CD1c-positive myeloid dendritic cell (primary cell): Measurements from ENCODE around the gene MIF4GD.

Experiments
- DNase-seq: peaks from one replicate; pipeline ENCODE4 v3.0.0-alpha.2; 2016; ENCODE audit errors: extremely low spot score

The MIF4GD gene, protein sequence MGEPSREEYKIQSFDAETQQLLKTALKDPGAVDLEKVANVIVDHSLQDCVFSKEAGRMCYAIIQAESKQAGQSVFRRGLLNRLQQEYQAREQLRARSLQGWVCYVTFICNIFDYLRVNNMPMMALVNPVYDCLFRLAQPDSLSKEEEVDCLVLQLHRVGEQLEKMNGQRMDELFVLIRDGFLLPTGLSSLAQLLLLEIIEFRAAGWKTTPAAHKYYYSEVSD

DNA sequence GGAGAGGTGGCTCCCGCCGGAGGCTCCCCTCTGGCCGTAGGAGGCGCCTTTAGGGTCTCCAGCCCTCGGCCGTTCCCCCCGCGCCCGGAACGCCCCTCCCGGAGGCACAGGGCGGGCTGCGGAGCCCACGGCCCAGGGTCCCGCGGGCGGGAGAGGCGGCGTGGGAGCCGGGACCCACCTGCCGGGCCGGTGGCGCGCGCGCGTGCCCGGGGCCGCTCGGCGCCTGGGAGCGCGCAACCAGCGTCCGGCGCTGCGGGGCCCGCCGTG, at the start of gene MIF4GD:
Gene MIF4GD (minus strand): TSS at position 266 of the 267 bp plus-strand sequence. CDS start 1,036 bp downstream, outside the sequence.
- no peak for DNase-seq

DNA sequence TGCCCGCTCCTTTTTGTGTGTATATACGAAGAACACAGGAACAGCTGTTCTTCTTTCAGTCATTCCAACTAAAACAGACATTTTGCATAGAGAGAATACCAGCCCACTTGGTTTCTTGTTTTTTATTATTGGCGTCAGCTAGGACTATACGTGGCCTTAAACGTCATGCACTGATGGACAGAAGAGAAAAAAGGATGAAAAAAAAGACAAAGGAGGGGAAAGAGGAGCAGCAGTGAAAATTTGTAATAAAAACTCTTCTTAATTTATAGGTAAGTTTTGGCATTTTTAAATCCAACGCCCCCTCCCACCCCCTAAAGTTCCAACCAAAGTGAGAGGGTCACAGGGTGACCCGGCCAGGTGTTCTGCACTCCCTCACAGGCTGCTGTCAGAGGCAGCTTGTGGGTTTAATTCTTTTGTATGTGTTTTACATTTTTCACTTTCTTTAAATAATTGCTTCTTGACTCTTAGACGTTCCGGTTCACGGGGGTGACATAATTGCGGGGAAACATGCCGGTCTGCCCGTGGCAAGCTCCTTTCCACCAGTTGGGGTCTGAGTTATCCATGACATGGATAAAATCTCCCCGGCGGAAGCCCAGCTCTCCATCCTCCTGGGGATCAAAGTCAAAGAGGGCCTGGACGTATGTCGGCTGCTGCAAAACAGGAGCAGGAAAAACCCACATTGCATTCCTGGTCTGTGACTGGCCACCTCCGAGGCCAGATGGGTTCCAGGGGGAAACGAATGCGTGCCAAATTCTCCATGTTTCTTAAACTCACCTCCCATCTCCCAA, 49.1 kb upstream of the MIF4GD start:
- no peak for DNase-seq

DNA sequence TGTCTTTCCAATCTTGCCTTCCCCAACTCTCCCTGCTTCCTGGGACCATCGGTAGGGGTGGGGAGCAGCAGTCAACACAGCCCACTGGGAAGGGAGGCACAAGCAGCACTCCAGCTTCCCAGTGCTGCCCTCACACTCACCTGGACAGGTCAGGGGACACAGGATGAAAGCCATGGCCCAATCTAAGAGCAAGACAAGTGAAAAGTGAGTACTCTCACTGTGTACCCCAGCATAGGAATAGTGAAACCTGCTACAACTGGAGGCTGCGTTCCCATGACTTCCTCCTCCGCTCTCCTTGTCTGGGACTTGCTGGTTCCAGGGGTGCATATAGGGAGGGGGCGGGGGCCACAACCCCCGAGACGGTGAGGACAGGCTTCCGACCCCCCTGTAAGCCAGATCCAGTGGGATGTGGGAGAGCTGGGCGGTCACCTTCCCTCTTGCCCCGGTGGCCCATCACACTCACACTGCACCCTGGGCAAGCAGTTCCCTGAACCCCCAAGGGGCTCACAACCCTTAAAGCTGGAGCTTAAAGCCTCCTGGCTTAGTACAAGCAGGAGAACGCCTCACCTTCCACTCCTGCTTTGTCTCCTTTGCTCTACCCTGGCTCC, 47.7 kb upstream of the MIF4GD start:
- peak; percentile 31 for DNase-seq

DNA sequence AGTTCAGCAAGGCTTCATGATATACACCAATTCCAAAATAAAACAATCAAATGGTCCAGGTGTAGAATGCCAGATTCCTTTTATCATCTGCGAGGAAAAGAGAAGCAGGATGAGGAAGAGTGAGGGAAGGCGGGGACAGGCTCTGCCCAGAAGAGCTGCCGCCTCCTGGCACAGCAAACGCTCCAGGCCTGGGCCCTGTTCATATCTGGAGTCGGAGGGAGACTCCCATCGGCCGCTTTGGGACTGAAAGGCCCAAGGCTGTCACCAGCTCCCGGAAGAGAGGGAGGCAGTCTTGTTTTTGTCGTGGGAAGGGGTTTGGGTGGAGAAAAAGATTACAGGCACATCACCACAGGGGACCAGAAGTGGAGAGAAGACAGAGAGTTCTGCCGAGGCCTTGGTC, 47.2 kb upstream of the MIF4GD start:
- DNase-seq = no peak

DNA sequence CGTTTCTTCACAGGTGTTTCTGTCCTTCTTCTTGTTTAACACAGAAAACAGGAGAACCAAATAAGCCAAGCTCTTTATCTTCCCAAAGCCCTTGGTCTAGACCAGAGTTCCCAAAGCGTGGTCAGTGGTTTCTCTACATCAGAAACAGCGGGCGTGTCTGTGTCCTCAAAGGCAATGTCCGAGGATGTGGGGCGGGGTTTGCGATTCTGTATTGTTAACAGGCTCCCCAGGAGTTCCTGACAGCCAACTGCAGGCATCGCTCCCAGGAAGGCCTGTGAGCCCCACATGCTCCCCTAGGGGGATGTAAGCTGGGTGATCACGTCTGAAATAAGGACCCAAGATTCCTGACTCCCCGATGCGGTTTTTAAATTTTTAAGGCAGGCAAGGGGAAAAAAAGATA, 46.6 kb upstream of the MIF4GD start:
- DNase-seq = peak; percentile 33

DNA sequence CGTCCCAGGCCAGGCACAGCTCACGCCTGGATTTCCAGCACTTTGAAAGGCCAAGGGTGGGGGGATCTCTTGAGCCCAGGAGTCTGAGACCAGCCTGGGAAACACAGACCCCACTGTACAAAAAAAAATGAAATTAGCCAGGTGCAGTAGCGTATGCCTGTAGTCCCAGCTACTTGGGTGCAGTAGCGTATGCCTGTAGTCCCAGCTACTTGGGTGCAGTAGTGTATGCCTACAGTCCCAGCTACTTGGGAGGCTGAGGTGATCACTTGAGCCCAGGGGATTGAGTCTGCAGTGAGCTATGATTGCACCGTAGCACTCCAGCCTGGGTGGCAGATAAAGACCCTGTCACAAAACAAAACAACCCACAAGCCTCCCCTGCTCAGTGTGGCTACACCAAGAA, 45.2 kb upstream of the MIF4GD start:
- no peak for DNase-seq

DNA sequence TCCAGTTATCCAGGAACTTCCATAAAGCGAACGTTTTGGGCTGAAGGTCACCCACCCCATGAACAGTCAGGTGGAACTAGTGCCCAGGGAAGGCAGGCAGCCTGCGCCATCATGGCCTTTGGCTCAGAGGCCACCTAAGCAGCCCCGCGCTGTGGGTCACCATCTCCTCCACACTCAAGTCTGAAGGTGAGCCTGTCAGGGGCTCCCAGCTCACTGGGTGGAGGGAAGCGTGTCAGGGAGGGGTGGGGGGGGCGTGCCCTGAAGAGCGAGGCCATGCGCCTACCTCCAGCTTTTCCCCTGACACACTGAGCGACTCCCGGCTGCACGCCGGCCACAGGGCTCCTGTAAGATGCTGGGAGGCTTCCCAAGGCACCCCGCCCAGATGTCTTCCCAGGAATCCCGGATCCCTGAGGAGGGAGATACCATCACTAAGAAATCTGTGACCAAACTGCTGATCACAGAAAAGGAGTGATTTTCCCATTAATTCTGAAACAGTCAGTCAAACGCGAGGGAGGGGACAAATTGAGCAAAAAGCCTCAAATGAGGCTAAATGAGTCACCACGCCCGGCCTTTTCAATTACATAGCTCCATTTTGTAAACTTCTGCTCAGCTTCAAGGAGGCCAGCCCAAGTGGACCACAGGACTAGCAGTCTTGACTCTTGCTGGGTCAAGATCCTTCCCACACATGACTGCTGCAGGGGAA, 44.7 kb upstream of the MIF4GD start:
- DNase-seq = peak; percentile 93

DNA sequence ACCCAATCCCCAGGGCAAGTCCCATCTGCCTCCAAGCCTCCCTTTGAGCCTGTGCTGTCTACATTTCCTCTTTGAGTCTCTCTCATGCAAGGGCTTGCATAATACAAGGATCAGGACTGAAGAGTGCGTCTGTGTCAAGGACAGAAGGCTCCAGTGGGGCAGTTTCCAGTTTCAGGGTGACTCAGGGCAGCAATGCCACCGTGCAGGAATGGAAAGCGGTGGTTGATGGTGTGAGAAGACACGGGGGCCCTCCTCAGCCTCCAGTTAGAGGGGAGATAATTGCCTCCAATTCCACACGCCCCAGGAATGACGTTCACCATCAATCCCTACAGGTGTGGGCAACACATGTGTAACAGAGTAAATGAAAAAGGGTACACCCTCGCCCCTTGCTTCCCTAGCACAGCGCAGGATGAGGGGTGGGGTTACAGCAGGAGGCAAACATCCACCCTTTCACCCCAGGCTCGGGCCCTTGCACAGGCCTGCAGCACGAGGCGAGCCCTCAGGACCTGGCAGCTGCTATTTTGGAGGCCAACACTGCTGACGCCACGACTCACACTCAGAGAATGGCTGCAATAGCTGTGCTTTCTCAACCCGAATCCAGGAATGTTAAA, 43.0 kb upstream of the MIF4GD start:
- peak; percentile 96 for DNase-seq

DNA sequence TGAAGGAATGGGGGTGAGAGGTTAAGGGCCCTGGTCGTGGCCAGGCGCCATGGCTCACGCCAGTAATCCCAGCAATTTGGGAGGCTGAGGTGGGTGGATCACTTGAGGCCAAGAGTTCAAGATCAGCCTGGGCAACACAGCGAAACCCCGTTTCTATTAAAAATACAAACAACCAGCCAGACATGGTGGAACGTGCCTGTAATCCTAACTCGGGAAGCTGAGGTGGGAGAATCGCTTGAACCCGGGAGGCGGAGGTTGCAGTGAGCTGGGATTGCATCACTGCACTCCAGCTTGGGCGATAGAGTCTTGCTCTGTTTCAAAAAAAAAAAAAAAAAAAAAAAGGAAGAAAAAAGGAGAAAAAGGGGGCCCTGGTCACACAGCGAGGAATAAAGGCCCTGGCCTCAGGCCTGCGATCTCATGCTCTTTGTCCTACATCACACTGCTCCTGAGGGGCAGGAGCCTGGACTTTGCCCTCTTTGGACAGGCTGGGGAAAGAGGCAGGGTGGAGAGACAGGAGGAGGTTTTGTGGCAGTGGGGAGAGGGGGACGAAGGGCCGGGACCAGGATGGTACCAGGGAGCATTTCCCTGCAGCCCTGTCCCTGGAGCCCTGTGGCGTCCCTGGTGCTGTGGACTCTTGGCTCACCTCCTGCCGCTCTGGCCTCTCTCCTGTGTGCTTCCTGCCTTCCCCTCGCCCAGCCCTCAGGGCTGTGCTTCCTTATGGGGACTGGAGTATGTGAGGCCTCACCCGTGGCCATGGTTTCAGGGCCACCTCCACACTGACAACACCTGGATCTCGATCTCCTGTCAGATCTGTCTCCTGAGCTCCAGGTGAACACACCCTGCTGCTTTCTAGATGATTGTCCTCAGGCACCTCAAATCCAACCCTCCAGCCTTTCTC, 38.0 kb upstream of the MIF4GD start:
- DNase-seq = peak; percentile 48

DNA sequence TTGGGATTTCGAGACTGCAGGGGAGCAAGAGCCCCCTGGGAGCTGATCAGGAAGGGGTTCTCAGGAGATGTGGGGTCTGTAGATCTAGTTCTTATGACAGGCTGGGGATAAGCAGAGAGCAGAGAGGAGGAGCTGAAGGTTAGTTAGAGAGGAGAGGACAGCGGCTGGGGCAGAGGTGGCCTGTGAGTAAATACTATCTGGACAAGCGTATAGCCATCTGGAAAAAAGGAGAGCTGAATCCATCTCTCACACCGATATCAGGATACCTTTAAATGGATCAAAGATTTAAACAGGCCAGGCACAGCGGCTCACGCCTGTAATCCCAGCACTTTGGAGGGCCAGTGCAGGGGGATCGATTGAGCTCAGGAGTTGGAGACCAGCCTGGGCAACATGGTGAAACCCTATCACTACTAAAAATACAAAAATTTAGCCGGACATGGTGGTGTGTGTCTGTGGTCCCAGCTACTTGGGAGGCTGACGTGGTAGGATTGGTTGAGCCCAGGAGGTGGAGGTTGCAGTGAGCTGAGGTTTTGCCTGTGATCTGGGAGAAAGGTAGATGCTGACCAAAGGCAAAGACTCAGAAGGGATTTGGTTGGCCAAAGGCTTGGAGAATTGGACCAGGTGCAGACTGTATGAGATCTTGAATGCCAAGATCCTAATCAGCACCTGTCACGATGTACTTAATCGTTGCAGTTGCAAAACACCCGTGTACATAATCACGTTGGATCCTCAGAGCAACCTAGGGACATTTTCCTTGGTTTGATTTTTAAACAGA, 37.1 kb upstream of the MIF4GD start:
- DNase-seq = no peak

DNA sequence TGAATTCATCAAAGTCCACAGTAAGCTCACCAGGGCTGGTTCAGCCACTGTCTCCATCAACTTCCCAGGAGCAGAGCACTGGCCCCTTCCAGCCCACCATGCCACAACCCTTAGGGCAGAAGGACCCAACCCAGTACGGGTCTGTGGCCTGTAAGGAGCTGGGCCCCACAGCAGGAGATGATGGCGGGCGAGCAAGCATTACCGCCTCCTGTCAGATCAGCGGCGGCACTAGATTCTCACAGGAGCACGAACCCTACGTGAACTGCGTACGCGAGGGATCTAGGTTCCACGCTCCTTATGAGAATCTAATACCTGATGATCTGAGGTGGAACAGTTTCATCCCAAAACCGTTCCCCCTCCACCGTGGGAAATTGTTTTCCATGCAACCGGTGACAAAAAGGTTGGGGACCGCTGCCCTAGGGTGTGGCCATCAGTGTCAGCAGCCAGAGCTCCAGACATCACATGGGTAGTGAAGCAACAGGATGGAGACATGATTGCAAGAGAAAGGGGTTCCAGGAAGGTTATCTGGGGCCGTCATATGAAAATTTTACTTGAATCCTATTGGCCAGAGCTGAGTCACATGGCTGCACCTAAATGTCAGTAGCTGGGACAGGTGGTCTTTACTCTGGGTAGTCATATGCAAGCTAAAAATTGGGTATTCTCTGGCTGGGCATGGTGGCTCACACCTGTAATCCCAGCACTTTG, 30.6 kb upstream of the MIF4GD start:
- DNase-seq = peak; percentile 63

DNA sequence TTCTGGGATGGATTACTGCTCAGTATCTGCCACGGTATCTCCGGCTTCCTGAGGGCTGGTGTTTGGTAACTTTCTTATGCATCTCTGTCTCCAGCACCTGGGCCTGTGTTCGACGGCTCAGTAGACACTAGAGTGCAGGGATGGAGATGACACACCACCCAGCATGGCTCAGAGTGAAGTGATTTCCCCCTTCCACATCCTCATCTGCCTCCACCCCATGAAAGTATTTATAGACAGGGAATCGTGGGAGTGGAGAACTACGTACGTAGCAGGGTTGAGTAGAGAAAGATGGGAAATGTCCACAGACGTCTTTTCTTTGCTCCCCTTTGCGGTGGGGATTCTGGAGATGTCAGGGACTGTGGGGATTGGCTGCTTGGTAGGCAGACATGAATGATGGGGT, 30.0 kb upstream of the MIF4GD start:
- DNase-seq = peak; percentile 86

DNA sequence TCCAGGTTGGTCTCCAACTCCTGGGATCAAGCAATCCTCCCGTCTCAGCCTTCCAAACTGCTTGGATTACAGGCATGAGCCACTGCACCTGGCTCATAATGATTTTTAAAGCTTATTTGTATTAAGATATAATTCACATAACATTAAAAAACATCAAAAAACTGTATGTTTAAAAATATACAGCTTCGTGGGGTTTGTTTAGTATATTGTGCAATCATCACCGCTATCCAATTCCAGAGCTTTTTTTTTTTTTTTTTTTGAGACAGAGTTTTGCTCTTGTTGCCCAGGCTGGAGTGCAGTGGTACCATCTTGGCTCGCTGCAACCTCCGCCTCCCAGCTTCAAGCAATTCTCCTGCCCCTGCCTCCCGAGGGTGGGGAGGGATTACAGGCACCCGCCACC, 29.2 kb upstream of the MIF4GD start:
- no peak for DNase-seq

DNA sequence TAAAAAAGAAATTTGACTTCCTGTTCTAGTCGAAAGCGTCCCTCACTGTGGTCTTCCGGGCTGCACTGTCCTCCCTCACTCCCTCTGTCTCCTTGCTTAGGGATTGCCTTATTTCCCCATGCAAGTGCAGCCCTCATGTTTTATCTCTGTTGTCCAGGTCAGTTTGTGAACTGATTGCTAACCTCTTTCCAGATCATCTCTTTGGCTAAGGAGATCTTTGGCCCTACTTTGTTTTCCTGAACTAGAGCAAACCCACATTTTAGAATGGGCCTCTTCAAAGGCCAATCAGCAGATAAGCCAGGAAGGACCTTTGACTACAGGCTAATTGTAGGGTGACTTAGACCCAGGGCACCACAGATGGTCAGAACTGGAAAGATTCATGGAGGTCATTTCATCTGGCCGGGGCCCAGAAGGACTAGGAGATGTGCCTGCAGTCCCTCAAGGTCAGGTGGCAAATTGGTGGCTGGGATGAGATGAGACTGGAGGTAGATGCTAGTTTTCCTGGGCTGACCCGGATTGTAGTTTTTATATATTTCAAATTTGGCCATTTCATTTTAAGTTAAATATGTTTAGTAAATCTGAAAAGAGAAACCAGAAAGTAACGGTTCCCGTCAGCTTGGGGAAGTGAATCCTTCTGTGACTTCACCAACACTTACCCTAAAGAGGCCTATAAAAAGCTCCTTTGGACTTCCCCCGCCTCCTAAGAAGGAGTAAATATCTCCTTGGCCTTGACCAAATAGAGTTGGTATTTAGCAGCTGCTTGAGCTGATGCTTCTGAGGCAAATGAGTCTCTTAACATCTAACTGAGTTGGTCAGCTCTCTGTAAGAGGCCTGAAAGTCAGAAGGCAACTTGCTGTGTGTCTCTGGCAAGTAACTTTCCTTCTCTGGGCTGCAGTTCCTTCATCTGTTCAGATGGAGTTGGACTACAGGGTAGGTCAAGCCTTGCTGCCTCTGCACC, 24.4 kb upstream of the MIF4GD start:
- DNase-seq = peak; percentile 93

DNA sequence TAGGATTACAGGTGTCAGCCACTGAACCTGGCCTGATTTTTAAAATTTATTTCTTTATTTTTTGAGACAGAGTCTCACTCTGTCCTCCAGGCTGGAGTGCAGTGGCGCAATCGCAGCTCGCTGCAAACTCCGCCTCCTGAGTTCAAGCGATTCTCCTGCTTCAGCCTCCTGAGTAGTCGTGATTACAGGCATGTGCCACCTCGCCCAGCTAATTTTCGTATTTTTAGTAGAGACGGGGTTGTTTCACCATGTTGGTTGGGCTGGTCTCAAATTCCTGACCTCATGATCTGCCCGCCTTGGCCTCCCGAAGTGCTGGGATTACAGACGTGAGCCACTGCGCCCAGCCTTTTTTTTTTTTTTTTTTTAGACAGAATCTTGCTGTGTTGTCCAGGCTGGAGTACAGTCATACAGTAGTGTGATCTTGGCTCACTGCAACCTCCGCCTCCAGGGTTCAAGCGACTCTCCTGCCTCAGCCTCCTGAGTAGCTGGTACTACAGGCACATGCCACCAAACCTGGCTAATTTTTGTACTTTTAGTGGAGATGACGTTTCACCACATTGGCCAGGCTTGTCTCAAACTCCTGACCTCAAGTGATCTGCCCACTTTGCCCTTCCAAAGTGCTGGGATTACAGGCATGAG, 21.9 kb upstream of the MIF4GD start:
- DNase-seq = peak; percentile 71

DNA sequence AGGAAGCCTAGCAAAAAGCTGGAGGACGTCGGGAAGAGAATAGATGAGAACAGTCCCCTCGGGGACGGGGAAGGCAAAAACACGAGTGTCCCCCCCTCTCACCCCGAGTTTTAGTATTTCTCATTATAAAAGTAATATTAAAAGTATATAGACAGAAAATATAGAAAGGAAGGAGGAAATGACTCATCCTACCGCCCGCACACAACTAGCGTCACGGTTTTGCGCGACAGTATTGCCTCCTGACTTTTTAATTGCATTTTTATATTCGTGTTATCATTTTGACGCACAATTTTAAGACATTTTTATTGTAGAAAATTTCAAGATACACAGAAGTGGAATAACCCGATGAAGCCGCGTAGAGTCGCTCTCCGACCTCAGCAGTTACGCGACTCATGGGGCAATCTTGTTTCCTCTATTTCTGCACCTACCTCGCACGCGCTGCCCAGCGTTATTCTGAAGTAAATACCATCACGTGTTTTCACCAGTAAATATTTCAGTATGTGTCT, 18.9 kb upstream of the MIF4GD start:
- peak; percentile 93 for DNase-seq

DNA sequence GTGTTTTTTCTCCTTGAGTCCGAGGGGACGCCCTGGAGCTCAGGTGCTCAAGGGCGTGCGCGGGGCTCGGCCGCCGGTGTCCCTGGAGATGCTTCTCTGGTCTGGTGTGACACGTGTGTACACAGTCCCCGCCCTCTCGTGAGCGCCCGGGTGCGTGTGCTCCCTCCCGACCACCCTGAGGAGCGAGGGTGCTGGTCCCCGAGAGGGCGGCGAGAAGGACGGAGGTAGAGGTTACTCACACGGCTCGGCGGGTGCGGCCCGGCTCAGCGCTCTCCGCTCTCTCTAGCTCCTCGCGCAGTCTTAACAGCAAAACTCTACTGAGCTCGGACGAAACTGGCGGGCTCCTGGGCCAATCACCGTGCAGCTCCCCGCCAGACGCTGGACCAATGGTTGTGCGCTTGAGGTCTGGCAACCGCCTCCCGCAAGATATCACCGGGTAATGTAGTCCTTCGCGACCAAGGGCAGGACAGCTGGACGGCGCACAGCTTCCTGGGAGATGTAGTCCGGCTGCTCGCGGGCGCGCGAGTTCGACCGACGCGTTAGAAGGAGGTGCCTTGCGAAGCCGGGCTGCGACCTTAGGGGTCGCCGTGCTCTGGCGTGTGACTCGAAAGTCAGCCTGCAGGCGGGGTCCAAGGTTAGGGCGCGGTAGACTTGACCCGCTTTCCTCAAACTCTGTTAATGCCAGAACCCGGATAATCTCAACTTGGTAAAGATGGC, 18.2 kb upstream of the MIF4GD start, which contains the start of gene SLC25A19:
Gene SLC25A19 (minus strand): TSS at position 319 of the 717 bp plus-strand sequence. CDS start 2,669 bp downstream, outside the sequence.
- DNase-seq = peak; percentile 98
